SKM-1 (cell line): Measurements from ENCODE around the gene C11orf68.

ENCODE experiments used
- DNase-seq: peaks from one replicate; lab custom pipeline; 2025; ENCODE audit not compliant: unreplicated experiment; lab: John Stamatoyannopoulos, UW

The C11orf68 gene

DNA sequence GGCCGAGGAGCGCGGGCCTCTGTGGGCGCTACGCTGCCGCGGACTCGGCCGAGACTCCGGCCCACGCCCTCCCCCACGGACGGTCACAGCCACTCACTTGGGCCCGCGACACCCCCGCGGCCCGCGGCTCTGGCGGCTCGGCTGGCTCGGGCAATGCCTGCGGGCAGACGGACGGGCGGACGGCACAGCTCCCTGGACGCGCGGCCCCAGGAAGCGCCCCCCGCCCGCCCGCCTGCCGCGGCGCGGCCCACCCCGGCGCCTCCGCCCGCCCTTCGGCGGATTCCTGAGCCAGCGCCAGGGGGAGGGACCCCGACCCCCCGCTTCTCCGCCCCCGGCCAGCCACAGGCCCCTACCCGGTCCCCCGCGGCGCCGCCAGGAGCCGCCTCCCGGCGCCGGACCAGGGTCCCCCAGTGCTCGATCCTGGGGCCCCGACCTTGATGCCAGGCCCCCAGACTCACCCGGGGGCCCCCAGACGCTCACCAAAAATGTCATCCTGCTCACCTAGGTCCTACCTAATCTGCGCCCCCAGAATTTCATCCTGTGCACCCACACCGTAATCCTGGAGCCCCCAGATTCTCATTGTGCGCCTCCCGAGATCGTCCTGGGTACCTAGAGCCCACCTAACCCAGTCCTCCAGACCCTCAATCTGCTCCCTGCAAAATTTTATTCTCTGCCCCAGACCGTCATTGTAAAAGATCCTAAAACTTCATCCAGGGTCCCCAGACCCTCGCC is 46.1 kb downstream of the C11orf68 start, which contains the start of gene EFEMP2:
TSS of gene EFEMP2 (minus strand) at position 215 of the 732 bp plus-strand sequence. CDS start 446 bp downstream, outside the sequence.
- DNase-seq, result no peak

DNA sequence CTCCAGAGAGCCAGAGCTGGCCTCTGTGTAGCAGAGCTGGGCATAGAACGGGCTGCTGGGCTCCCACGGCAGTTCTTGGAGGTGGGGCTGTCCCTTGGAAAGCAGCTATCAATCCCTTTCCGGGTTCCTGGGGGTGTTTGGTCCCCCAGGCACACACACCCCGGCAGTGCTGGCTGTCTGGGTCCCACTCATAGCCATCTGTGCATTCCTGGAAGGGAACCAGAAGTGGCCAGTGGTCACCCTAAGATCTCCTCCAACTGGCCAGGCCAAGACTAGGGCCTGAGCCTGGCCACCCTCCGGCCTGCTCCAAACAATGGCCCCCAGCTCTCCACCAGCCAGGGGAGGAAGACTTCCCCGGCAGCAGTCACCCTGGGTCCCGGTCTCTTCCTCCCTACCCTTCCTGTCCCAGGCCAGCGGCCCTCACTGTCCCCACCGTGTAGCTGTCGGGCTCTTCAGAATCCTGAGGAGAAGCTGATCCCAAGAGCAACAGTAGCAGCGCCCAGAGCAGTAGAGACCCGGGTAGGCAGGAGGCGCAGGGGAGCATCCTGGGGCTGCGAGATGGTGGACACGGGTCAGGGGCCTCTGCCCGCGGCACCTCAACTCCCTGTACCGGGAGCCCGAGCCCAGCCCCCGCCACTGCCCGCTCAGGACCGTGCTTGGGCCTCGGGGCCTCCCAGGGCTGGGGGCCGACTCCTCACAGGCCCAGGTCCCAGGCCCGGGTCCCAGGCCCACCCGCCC is 46.9 kb downstream of the C11orf68 start:
- DNase-seq, result no peak

DNA sequence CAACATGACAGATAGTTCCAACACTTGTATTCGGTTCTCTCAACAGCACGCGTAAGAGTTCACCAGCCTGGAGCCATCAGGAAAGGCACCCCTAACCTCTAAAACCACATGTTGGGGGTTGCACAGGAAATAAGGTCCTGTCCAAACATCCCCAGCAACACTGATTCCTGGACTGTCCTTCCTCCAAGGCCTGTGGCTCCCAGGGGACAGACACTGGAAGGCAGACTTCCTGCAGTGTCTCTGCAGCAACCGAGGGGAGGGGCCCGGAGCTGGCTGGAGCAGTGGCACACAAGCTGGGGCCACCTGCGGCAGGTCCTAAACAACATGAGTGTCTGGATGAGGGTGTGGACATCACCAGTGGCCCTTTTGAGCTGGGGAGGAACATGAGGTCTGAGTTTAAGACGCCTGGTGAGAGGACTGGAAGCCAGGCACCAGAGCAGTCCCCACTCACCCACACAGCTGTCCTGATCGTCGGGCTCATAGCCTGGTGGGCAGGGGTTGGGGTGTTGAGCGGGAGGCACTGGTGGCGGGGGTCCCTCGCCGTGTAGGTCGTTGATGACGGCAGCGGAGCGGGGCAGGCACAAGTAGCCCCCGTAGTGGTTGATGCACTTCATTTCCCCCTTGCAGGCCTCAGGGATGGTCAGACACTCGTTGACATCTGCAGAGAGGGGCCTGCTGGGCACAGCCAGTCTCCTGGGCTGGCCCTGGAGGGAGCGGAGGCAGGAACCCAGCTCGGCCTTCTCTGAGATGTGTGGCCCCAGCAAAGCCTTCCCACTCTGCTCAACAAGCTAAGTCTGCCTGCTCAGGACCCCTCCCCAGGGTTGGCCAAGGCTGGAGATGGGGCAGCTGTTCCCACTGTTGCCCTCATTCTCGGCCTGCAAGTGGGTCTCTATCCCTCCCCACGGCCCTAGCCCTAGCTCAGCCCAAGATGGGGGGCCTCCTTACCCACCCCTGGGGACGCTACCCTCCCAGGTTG is 47.9 kb downstream of the C11orf68 start:
- DNase-seq, result no peak

DNA sequence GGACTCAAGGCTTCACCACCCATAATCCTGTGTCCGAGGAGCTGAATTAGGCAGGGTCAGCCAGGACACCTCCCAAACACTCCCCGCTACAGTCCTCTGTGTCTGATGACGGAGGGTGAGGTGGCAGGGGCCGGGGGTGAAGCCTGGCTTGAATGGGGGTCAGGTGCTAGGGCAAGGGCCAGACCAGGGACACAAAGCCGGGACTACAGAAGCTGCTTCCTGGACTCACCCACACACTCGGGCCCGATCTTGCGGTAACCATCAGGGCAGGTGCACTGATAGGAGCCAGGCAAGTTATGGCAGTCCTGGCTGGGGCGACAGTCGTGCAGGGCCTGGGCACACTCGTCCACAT is 48.6 kb downstream of the C11orf68 start:
- no peak for DNase-seq

DNA sequence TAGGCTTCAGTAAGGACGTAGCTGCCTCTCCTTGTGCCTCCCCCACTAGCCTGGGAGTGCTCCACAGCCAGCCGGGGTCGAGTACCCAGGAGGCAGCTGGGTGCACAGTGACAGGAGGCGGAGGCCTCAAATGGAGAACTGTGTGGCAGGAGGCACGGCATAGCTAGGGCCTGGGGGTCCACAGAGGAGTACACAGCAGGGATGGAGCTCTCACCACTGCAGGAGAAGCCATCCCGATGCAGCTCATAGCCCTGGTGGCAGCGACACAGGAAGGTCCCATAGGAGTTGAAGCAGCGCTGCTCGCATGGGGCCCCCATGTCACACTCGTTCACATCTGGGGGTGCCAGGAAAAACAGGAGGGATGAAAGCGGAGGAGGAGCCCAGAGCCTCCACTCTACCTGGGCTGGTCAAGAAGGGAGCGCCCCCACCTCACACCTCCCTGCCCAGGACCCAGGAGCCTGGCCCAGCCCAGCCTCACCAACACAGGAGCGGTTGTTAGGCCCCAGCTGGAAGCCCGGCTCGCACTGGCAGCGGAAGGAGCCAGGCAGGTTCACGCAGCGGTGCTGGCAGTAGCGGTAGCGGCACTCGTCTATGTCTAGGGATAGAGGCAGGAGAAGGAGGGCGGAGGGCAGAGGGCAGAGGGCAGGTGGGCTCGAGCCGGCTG is 49.1 kb downstream of the C11orf68 start:
- DNase-seq, result no peak

DNA sequence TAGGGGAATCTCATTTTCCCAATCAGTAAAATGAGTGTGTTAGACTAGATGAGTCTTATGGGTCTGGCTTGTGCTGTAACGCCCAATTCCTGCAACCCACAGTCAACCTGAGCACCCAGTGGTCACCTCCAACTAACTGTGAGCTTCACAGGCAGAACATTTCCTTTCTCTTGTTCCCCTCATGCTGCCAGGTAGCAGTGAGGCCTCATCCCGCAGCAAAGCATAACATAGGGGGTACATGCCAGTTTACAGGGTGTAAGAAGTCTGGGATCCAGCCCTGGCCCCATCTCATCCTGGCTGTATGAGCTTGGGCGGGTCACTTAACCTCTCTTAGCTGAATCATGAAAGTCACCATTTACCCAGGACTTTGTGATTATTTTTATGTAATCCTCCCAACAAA is 50.0 kb downstream of the C11orf68 start:
- no peak for DNase-seq

DNA sequence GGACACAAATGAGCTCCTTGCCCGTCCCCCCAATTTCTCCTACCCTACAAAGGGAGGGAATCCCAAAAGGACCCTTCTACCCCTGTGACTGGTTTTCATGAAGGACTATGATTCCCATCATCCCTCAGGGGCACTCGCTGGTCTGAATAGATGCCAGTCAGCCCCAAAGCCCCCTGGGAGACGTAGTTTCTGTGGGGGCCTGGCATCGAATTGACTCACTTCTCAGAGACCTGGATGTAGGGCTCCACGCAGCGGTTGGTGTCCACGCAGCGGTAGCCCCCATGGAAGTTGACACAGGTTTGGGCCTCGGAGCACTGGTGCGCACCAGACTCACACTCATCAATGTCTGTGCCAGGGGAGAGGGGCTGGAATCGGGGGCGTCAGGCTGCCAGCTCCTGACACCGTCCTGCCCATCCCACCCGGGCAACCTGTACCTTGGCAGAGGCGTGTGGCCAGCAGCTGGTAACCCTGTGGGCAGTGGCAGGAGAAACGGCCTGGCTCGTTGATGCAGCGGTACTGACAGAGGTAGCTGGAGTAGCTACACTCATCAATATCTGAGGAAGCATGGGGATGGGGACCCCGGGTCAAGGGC is 50.7 kb downstream of the C11orf68 start:
- DNase-seq, result no peak

DNA sequence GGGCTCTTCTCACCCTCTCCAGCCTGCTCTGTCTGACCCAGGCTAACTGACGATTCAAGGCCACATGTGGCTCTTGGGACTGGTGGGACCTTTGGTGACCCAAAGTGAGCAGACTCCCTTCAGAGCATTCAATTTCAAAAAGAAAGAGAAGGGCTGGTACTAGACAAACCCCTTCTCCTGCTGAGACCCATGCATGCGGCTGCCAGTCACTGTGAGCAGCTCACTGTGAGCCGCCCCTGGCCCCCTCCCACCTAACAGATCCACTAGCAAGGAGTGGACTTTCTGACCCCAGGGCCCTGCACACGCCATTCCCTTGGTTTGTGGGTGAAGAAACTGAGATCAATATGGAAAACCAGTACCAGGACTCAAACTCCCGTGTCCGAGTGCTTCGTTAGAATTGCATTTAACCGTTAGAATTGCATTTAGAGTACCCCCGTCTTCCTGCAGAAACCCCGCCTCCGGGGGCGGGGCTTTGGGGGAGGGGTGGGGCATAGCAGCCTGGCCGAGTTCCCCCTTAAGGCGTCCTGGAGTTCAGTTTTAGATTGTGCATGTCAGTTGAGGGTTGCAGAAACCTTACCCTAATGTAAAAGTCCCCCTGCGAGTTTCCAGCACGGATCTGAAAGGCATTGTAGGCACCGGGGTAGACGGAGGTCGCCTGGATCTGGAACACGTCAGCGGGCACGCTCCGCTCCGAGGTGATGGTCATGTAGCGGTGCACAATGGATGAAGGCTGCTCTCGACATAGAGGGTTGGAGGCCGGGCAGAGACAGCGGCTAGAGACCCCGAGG is 51.4 kb downstream of the C11orf68 start:
- DNase-seq, result no peak
